DND-41 (cell line): ENCODE data around the gene TBCD.
A peak's percentile ranks its signal among the peaks of the same experiment; 100 is the strongest.

Source experiments
- ATAC-seq: fragments of 200-7000 bp; cut with Tn5 transposase; 3 replicates; pipeline ENCODE4 v1.9.1; 2021; ENCODE audit warnings: low read depth; ENCODE audit not compliant: insufficient read depth
- DNase-seq: peaks from one replicate; pipeline ENCODE4 v3.0.0-alpha.2; 2020
- H2AFZ ChIP-seq: 2 replicates; pipeline ENCODE4 v1.6.0; 2012; ENCODE audit warnings: low read depth, low read length
- H3K27ac ChIP-seq: 2 replicates; pipeline ENCODE4 v1.5.1; 2012; ENCODE audit warnings: low read length, inconsistent platforms
- H3K27me3 ChIP-seq: fragments of 200-600 bp; sonication (generic); 2 replicates; pipeline ENCODE4 v1.6.0; 2012; ENCODE audit warnings: low read length, mild to moderate bottlenecking, inconsistent platforms; ENCODE audit not compliant: insufficient read depth, poor library complexity
- H3K36me3 ChIP-seq: 2 replicates; pipeline ENCODE4 v1.5.1; 2012; ENCODE audit warnings: low read length, inconsistent platforms; ENCODE audit not compliant: insufficient read depth
- H3K4me1 ChIP-seq: 2 replicates; pipeline ENCODE4 v1.5.1; 2012; ENCODE audit warnings: mild to moderate bottlenecking, low read length; ENCODE audit not compliant: insufficient read depth
- H3K4me2 ChIP-seq: 2 replicates; pipeline ENCODE4 v1.6.0; 2012; ENCODE audit warnings: mild to moderate bottlenecking, moderate library complexity, low read length, inconsistent platforms; ENCODE audit not compliant: insufficient read depth
- H3K4me3 ChIP-seq, 2 experiments: fragments of 200-600 bp in 1 of 2; shearing (Covaris generic) in 1 of 2; 2 replicates each; pipeline ENCODE4 v1.5.1; 2012 to 2016; ENCODE audit warnings: inconsistent platforms in 2 of 2, low read length in 2 of 2, mild to moderate bottlenecking in 2 of 2, low read depth in 1 of 2, moderate library complexity in 1 of 2
- H3K79me2 ChIP-seq: 2 replicates; pipeline ENCODE4 v1.6.0; 2012; ENCODE audit warnings: low read length, inconsistent platforms; ENCODE audit not compliant: insufficient read depth
- H3K9ac ChIP-seq: 2 replicates; pipeline ENCODE4 v1.6.0; 2012; ENCODE audit warnings: low read depth, mild to moderate bottlenecking, inconsistent platforms, low read length, moderate library complexity
- H3K9me3 ChIP-seq: 2 replicates; pipeline ENCODE4 v1.5.1; 2012; ENCODE audit warnings: low read length, moderate library complexity, mild to moderate bottlenecking, inconsistent platforms; ENCODE audit not compliant: insufficient read depth, severe bottlenecking
- H4K20me1 ChIP-seq: 2 replicates; pipeline ENCODE4 v1.6.0; 2012; ENCODE audit warnings: low read length; ENCODE audit not compliant: insufficient read depth
- EZH2 ChIP-seq: IDR thresholded peaks from 3 replicates; pipeline ENCODE4 v1.6.1; 2012; ENCODE audit warnings: borderline replicate concordance, low read depth, mild to moderate bottlenecking, moderate library complexity, low read length, inconsistent platforms; ENCODE audit not compliant: severe bottlenecking
- TF ChIP-seq, protein P1 (sequence below): IDR thresholded peaks from 2 replicates; pipeline ENCODE4 v1.5.1; 2012; ENCODE audit warnings: borderline replicate concordance, low read length, moderate library complexity, mild to moderate bottlenecking; ENCODE audit not compliant: poor library complexity, severe bottlenecking; ENCODE audit errors: extremely low read depth

The TBCD gene

DNA sequence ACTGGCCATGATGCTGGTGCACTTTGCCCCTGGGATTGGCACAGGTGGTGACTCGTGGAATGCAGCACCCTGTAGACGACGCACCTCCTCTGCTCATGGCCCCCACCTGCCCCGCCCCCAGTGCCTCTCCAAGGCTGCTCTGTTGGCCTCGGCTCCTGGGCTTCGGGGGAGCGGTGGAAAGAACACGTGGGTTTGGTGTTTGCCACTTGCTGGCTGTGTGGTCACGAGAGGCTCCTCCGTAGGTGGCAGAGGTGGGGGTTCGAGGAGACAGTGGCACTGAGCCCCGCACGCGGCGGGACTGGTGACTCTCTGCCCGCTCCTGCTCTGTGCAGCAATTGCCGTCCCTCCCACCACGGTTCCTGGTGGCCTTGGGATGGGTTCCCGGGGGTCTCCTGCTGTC lies 170.8 kb downstream of the TBCD start:
- DNase-seq (no peak), ATAC-seq (peak; percentile 23; the same call in 1 of the 3 replicates)
- no peaks in the 10 kb centered on the region for H3K4me1 ChIP-seq
- H4K20me1 ChIP-seq: peaks cover 29% of the 10 kb centered on the region
- no peak overlapping the region for H3K9ac ChIP-seq
- H2AFZ ChIP-seq: no peak overlapping the region
- no peak for TF ChIP-seq EZH2
- TF ChIP-seq, protein P1, sequence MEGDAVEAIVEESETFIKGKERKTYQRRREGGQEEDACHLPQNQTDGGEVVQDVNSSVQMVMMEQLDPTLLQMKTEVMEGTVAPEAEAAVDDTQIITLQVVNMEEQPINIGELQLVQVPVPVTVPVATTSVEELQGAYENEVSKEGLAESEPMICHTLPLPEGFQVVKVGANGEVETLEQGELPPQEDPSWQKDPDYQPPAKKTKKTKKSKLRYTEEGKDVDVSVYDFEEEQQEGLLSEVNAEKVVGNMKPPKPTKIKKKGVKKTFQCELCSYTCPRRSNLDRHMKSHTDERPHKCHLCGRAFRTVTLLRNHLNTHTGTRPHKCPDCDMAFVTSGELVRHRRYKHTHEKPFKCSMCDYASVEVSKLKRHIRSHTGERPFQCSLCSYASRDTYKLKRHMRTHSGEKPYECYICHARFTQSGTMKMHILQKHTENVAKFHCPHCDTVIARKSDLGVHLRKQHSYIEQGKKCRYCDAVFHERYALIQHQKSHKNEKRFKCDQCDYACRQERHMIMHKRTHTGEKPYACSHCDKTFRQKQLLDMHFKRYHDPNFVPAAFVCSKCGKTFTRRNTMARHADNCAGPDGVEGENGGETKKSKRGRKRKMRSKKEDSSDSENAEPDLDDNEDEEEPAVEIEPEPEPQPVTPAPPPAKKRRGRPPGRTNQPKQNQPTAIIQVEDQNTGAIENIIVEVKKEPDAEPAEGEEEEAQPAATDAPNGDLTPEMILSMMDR: no peak
- H3K4me2 ChIP-seq: no peak overlapping the region
- no peaks in the 10 kb centered on the region for H3K9me3 ChIP-seq
- no peak overlapping the region for H3K27ac ChIP-seq
- H3K36me3 ChIP-seq: peaks cover 99% of the 10 kb centered on the region
- H3K79me2 ChIP-seq: peaks cover 58% of the 10 kb centered on the region
- no peak overlapping the region for H3K4me3 ChIP-seq
- H3K27me3 ChIP-seq: no peaks in the 10 kb centered on the region

DNA sequence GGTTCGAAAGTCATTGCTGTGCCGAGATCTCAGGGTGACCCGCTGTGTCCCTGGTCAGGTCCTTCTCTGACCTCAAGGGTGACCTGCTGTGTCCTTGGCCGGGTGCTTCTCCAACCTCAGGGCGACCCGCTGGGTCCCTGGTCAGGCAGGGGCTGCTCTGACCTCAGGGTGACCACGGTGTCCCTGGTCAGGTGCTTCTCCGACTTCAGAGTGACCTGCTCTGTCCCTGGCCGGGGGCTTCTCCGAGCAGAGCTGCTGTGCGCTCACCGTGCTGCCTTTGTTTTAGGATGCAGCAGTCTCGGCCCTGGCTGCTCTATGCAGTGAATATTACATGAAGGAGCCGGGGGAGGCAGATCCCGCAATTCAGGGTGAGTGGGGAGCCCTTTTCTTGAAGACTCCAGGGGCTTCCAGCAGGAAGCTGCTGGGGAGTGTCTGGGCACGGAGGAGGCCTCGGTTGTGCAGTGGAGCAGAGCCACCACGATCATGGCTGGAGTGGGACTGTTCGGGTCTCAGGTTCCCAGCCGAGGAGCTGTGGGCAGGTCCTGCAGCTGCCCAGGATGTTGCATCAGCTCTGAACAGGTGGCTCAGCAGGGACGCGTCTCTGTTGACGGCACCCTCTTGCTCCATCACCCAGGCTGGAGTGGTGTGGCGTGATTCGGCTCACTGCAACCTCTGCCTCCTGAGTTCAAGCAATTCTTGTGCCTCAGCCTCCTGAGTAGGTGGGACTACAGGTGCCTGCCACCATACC lies 171.7 kb downstream of the TBCD start:
- H3K4me3 ChIP-seq: no peak overlapping the region
- peaks cover 26% of the 10 kb centered on the region for H4K20me1 ChIP-seq
- H3K9me3 ChIP-seq: no peaks in the 10 kb centered on the region
- H3K4me2 ChIP-seq: no peak overlapping the region
- peaks cover 49% of the 10 kb centered on the region for H3K79me2 ChIP-seq
- no peaks in the 10 kb centered on the region for H3K27me3 ChIP-seq
- H3K4me1 ChIP-seq: no peaks in the 10 kb centered on the region
- H3K27ac ChIP-seq: peak overlapping the region; percentile 55; the same call in 1 of the 2 replicates
- H2AFZ ChIP-seq: no peak overlapping the region
- TF ChIP-seq, protein P1: no peak
- DNase-seq: no peak
- peak; percentile 46; the same call in 1 of the 3 replicates for ATAC-seq
- H3K9ac ChIP-seq: no peak overlapping the region
- peaks cover 99% of the 10 kb centered on the region for H3K36me3 ChIP-seq

DNA sequence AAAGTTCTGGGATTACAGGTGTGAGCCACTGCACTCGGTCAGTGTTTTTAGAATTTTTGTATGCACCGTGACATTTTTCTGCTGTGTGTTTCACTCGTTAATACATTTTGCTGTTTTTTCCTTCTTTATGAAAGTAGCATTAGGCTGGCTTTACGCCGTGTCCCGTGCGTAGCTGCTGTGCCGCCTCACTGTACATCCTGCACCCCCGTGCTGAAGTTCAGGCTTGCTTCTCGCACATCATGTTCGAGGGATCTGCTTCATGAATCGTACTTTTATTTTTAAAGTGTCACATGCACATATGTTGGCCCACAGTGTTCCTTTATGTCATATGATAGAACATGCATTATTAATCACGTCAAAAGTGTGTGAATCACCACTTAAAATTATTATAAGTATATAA lies 172.3 kb downstream of the TBCD start:
- H2AFZ ChIP-seq: no peak overlapping the region
- H3K4me2 ChIP-seq: no peak overlapping the region
- DNase-seq (no peak), ATAC-seq (no peak)
- H3K4me3 ChIP-seq: no peak overlapping the region
- no peak overlapping the region for H3K9ac ChIP-seq
- H3K27me3 ChIP-seq: no peaks in the 10 kb centered on the region
- no peak for TF ChIP-seq EZH2
- no peak overlapping the region; the same call in 1 of the 2 replicates for H3K27ac ChIP-seq
- H3K4me1 ChIP-seq: no peaks in the 10 kb centered on the region
- no peaks in the 10 kb centered on the region for H3K9me3 ChIP-seq
- peaks cover 43% of the 10 kb centered on the region for H3K79me2 ChIP-seq
- peaks cover 99% of the 10 kb centered on the region for H3K36me3 ChIP-seq
- peaks cover 26% of the 10 kb centered on the region for H4K20me1 ChIP-seq

DNA sequence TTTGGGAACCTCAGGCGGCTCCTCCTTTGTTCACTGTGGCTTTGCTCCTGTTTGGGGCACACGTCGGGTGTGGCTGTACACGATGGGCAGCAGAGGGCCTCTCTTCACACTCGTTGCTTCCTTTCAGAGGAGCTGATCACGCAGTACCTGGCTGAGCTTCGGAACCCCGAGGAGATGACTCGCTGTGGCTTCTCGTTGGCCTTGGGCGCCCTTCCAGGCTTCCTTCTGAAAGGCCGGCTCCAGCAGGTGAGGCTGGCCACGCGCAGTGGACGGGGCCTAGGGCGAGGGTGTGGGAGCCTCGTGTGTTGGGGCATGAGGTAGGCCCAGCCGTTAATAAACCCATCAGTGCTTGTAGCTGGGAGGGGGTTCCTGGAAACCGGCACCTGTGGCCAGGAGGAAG lies 172.9 kb downstream of the TBCD start:
- no peak for DNase-seq

More for the DNA sequence above, 172.9 kb downstream of the TBCD start:
- no peak for ATAC-seq
- H3K36me3 ChIP-seq: peaks cover 99% of the 10 kb centered on the region
- peaks cover 22% of the 10 kb centered on the region for H4K20me1 ChIP-seq
- no peaks in the 10 kb centered on the region for H3K9me3 ChIP-seq
- no peak for TF ChIP-seq EZH2
- TF ChIP-seq, protein P1: peak; percentile 18
- no peak overlapping the region for H3K4me3 ChIP-seq
- H3K27ac ChIP-seq: no peak overlapping the region
- no peaks in the 10 kb centered on the region for H3K4me1 ChIP-seq
- no peaks in the 10 kb centered on the region for H3K27me3 ChIP-seq
- H3K4me2 ChIP-seq: no peak overlapping the region
- H3K79me2 ChIP-seq: peaks cover 37% of the 10 kb centered on the region
- no peak overlapping the region for H2AFZ ChIP-seq
- H3K9ac ChIP-seq: no peak overlapping the region
